ENCODE results near the gene SLF2.
A peak's percentile ranks its signal among the peaks of the same experiment; 100 is the strongest.

Gene SLF2

GRCh38 chr10:100993986-100994708 is 81.4 kb downstream of the SLF2 start:
- H3K4me3 ChIP-seq (ENCODE audit: low read depth, low read length): no peak overlapping the region
- no peak for DNase-seq (ENCODE audit: low read depth)
- peak; percentile 71 for TF ChIP-seq CTCF (IDR thresholded peaks at IDR 0.05; ENCODE audit: low read depth, low read length, missing control alignments)
- in situ Hi-C loops (cut with HindIII; ENCODE audit: low sequenced_read_pairs): no loop called here

- in situ Hi-C loops (cut with HindIII; ENCODE audit: low sequenced_read_pairs): loop anchor here (5.0 kb wide), 1 partner anchor 37 kb away; the partner anchor contains the start of genes PDZD7 and SFXN3
- H3K4me3 ChIP-seq (ENCODE audit: low read depth, low read length): no peak overlapping the region
- no peak for DNase-seq (ENCODE audit: low read depth)
- no peak for TF ChIP-seq CTCF (IDR thresholded peaks at IDR 0.05; ENCODE audit: low read depth, low read length, missing control alignments)
These were observed 82.4 kb downstream of the SLF2 start for GRCh38 chr10:100995181-100995580.

GRCh38 chr10:100996678-100997359 is 84.1 kb downstream of the SLF2 start:
- TF ChIP-seq CTCF (IDR thresholded peaks at IDR 0.05; ENCODE audit: low read depth, low read length, missing control alignments): no peak
- peak overlapping the region; percentile 91 for H3K4me3 ChIP-seq (ENCODE audit: low read depth, low read length)
- in situ Hi-C loops (cut with HindIII; ENCODE audit: low sequenced_read_pairs): loop anchor here (5.0 kb wide), 1 partner anchor 35 kb away; the partner anchor contains the start of genes PDZD7 and SFXN3
- no peak for DNase-seq (ENCODE audit: low read depth)

GRCh38 chr10:100997360-100998182 is 84.8 kb downstream of the SLF2 start:
- in situ Hi-C loops (cut with HindIII; ENCODE audit: low sequenced_read_pairs): loop anchor here (5.0 kb wide), 1 partner anchor 35 kb away; the partner anchor contains the start of genes PDZD7 and SFXN3
- TF ChIP-seq CTCF (IDR thresholded peaks at IDR 0.05; ENCODE audit: low read depth, low read length, missing control alignments): peak; percentile 92
- DNase-seq (ENCODE audit: low read depth): no peak
- H3K4me3 ChIP-seq (ENCODE audit: low read depth, low read length): peak overlapping the region; percentile 91

- peak overlapping the region; percentile 91 for H3K4me3 ChIP-seq (ENCODE audit: low read depth, low read length)
- in situ Hi-C loops (cut with HindIII; ENCODE audit: low sequenced_read_pairs): loop anchor here (5.0 kb wide), 1 partner anchor 34 kb away; the partner anchor contains the start of genes PDZD7 and SFXN3
- DNase-seq (ENCODE audit: low read depth): peak; percentile 64
- TF ChIP-seq CTCF (IDR thresholded peaks at IDR 0.05; ENCODE audit: low read depth, low read length, missing control alignments): no peak
These were observed 85.6 kb downstream of the SLF2 start for GRCh38 chr10:100998183-100998990.
